ENCODE results near the gene MICB.

DNA sequence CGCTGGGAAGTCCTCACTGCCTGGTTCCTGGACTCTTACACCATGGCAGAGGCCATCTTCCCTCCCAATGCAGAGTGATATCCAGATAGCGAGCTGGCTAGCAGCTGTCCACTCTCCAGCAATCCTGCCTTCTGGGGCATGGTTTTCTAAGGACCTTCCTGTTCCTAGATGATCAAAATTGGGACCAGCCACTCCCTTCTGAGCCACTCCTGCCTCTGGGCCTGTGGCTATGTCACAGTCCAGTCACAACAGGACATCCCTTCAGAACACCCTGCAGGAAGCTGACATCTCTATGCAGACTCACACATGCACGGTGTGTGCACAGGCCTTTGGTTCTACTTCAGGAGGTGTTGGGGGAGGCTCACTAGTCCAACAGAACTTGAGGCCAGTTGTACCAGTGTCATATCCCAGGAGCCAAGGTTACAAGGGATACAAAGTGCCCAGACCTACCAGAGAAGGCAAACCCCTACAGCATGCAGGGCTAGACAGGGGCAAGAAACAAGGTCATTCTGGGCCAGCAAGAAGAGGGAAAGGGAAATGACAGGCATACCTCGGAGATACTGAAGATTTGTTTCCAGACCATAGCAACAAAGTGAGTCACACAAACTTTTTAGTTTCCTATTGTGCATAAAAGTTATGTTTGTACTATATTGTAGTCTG is 28.1 kb downstream of the MICB start:
- TF ChIP-seq, protein P1, sequence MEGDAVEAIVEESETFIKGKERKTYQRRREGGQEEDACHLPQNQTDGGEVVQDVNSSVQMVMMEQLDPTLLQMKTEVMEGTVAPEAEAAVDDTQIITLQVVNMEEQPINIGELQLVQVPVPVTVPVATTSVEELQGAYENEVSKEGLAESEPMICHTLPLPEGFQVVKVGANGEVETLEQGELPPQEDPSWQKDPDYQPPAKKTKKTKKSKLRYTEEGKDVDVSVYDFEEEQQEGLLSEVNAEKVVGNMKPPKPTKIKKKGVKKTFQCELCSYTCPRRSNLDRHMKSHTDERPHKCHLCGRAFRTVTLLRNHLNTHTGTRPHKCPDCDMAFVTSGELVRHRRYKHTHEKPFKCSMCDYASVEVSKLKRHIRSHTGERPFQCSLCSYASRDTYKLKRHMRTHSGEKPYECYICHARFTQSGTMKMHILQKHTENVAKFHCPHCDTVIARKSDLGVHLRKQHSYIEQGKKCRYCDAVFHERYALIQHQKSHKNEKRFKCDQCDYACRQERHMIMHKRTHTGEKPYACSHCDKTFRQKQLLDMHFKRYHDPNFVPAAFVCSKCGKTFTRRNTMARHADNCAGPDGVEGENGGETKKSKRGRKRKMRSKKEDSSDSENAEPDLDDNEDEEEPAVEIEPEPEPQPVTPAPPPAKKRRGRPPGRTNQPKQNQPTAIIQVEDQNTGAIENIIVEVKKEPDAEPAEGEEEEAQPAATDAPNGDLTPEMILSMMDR (IDR thresholded peaks at IDR 0.05 in 2 of 3, conservative IDR thresholded peaks at IDR 0.05 in 1 of 3; ENCODE audit: borderline replicate concordance in 1 of 3, insufficient read depth in 1 of 3, low read depth in 2 of 3, low read length in 2 of 3) = no peak
- TF ChIP-seq EGR1 (IDR thresholded peaks at IDR 0.05; ENCODE audit: low read depth) (no peak), POLR2A (IDR thresholded peaks at IDR 0.05; ENCODE audit: borderline replicate concordance, extremely low read depth, insufficient read depth, insufficient read length) (no peak), POLR2AphosphoS5 (IDR thresholded peaks at IDR 0.05; ENCODE audit: low read depth, low read length) (no peak), SP1 (IDR thresholded peaks at IDR 0.05; ENCODE audit: low read depth) (no peak)

Data from HCT116 (cell line).